H1 (cell line): ENCODE results near the gene EEPD1. TPM values are rescaled to one million over a fixed set of nuclear protein-coding genes. Genes with fewer than 3 reads are reported as not detected.

Experiments
- CEBPB ChIP-seq: IDR thresholded peaks from 2 replicates; pipeline ENCODE4 v1.6.1; 2012; ENCODE audit warnings: low read depth, low read length
- NANOG ChIP-seq: IDR thresholded peaks from 2 replicates; pipeline ENCODE4 v1.6.1; 2011; ENCODE audit warnings: low read length, low read depth, mild to moderate bottlenecking, inconsistent platforms; ENCODE audit not compliant: insufficient read depth, poor library complexity, severe bottlenecking
- polyA plus RNA-seq, 7 experiments: library from polyadenylated mRNA; depleted of rRNA in 3 of 7; stranded (reverse) in 5 of 7; unstranded in 2 of 7; fragments of >200 nt in 5 of 7; fragments of 200-250 nt in 2 of 7; gene quantifications; 1 replicate in 5 of 7; 2 replicates in 1 of 7; 4 replicates in 1 of 7; pipeline versions ENCODE4 v1.2.1 to v1.2.3, GENCODE V29; 2011 to 2013; ENCODE audit warnings: missing spikeins in 2 of 7, mixed read lengths in 2 of 7
- total RNA-seq: library from RNA; stranded (reverse); fragmentation: NEBNext Ultra II Directional; extraction: Animal tissue kit (Norgen Biotek cat#: 25700); gene quantifications from 2 replicates; pipeline ENCODE4 v1.2.1, GENCODE V29; 2021
- TF ChIP-seq, protein P1 (sequence below), 3 experiments: IDR thresholded peaks; 1 replicate in 2 of 3; 2 replicates in 1 of 3; pipeline versions ENCODE4 v1.5.1 to v1.6.1; 2011; ENCODE audit warnings: low read length in 3 of 3, mild to moderate bottlenecking in 3 of 3, inconsistent platforms in 2 of 3, low read depth in 1 of 3, moderate library complexity in 1 of 3; ENCODE audit not compliant: insufficient read depth in 1 of 3; ENCODE audit errors: control extremely low read depth in 1 of 3

The EEPD1 gene
- total and polyA plus RNA-seq, 2 of the 8 experiments (the other 6 are each of a cell fraction or from before 2014, with no cell fraction given), result 3.1 to 7.8 TPM

DNA sequence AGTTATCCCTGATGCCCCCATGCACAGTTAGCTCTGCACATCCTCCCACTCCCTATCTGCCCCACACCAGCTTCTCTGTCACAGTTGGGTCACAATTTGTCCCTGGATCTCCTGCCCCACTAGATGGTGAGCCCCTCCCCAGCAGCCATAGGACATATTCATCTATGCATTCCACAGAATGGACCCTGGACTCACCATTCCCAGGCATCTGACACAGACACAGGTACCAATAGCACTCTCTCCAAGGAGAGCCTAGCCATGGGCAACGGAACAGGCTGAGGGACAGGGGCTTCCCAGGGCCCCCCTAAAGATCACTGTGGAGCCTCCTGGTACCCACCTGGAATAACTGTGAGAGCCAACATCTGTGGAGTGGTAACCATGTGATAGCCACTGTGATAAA lies 34.7 kb upstream of the EEPD1 start (continued):
- TF ChIP-seq, protein P1, sequence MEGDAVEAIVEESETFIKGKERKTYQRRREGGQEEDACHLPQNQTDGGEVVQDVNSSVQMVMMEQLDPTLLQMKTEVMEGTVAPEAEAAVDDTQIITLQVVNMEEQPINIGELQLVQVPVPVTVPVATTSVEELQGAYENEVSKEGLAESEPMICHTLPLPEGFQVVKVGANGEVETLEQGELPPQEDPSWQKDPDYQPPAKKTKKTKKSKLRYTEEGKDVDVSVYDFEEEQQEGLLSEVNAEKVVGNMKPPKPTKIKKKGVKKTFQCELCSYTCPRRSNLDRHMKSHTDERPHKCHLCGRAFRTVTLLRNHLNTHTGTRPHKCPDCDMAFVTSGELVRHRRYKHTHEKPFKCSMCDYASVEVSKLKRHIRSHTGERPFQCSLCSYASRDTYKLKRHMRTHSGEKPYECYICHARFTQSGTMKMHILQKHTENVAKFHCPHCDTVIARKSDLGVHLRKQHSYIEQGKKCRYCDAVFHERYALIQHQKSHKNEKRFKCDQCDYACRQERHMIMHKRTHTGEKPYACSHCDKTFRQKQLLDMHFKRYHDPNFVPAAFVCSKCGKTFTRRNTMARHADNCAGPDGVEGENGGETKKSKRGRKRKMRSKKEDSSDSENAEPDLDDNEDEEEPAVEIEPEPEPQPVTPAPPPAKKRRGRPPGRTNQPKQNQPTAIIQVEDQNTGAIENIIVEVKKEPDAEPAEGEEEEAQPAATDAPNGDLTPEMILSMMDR (IDR thresholded peaks at IDR 0.05; ENCODE audit: control extremely low read depth in 1 of 3, insufficient read depth in 1 of 3, low read depth in 1 of 3, low read length in 3 of 3), result no peak
- no peak for TF ChIP-seq CEBPB
- TF ChIP-seq NANOG, result no peak
